HG02884 (cell line): ENCODE data around the gene BECN2.

Experiments
- ATAC-seq: cut with Tn5 transposase; IDR thresholded peaks from one replicate; pipeline ENCODE4 v1.9.1; 2021; ENCODE audit warnings: mild to moderate bottlenecking, moderate library complexity; ENCODE audit not compliant: unreplicated experiment

Gene BECN2, protein sequence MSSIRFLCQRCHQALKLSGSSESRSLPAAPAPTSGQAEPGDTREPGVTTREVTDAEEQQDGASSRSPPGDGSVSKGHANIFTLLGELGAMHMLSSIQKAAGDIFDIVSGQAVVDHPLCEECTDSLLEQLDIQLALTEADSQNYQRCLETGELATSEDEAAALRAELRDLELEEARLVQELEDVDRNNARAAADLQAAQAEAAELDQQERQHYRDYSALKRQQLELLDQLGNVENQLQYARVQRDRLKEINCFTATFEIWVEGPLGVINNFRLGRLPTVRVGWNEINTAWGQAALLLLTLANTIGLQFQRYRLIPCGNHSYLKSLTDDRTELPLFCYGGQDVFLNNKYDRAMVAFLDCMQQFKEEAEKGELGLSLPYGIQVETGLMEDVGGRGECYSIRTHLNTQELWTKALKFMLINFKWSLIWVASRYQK

DNA sequence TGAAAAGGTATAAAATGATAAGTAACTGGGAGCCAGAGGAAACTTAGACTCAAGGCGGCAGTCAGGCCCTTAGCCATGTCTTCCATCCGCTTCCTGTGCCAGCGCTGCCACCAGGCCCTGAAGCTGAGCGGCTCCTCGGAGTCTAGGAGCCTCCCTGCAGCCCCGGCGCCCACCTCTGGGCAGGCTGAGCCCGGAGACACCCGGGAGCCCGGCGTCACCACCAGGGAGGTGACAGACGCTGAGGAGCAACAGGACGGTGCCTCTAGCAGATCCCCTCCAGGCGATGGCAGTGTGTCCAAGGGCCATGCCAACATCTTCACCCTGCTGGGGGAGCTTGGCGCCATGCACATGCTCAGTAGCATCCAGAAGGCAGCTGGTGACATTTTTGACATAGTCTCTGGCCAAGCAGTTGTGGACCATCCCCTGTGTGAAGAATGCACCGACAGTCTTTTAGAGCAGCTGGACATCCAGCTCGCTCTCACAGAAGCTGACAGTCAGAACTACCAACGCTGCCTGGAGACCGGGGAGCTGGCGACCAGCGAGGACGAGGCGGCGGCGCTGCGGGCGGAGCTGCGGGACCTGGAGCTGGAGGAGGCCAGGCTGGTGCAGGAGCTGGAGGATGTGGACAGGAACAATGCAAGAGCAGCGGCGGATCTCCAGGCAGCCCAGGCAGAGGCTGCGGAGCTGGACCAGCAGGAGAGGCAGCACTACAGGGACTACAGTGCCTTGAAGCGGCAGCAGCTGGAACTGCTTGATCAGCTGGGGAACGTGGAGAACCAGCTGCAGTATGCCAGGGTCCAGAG, at the start of gene BECN2:
BECN2 (plus strand) TSS at position 76 of the 803 bp plus-strand sequence; CDS start at position 76, 0 bp downstream.
- no peak for ATAC-seq

DNA sequence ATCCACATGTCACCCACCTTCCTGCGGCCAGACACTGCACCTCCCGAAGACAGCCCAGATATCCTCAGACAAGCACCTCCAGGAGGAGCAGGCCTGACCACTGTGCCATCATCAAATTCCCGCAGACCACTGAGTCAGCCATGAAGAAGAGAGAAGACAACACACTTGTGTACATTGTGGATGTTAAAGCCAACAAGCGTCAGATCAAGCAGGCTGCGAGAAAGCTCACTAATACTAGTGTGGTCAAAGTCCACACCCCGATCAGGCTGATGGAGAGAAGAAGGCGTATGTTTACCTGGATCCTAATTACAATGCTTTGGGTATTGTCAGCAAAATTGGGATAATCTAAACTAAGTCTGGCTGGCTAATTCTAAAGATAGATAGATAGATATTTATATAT, 41.4 kb upstream of the BECN2 start:
- no peak for ATAC-seq

DNA sequence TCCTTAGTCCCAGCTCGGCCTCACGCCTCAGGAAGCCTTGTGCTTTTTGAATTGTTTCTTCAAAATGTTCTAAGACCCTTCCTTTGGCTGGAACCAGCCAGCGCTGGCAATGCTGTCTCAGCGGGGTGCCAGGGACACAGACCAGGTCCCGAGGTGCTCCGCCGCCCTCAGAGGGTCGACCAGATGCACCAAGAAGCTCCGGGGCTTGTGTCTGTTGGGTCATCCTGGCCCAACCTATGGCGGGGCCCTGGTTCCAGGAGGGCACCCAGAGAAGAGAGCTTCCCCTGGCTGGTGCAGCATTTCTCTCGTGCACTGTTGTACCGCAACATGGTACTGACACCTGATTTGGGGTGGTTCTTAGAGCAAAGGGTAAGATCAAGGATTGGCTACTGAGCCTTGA, 40.1 kb upstream of the BECN2 start:
- ATAC-seq, result no peak

DNA sequence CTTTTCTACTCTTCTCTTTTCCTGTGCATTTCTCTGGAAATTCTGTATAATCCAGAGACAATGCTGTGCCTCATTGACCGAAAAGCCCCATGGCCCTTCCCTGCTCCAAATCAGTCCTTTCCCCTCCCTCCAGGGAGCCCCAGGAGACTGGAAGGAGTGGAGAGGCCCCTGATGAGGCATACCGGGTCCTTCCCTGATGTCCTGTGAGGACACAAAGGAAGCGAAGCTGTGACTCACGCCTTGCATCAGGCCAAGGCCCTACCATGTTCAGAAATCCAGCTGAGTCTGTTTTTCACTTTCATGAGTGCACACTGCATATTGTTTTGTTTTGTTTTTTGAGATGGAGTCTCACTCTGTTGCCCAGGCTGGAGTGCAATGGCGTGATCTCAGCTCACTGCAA, 38.7 kb upstream of the BECN2 start:
- ATAC-seq, result no peak

DNA sequence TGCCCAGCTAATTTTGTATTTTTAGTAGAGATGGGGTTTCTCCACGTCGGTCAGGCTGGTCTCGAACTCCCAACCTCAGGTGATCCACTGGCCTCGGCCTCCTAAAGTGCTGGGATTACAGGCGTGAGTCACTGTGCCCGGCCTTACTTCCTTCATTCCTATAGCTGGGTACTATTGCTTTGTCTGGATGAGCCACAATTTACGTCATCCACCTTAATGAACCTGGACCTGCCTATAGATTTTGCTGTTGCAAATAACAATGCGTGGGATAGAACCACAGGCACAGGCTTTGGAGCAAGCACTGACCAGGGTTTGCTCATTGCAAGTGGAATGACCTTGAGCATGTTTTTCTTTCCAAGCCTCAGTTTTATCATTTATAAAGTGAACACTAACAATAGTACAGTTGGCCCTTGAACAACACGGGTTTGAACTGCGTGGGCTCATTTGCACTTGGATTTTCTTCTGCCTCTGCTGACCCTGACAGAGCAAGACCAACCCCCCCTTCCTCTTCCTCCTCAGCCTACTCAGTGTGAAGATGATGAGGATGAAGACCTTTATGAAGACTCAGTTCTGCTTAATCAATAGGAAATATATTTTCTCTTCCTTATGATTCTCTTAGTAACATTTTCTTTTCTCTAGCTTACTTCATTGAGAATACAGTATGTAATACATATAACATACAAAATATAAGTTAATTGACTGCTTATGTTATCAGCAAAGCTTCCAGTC, 33.3 kb upstream of the BECN2 start:
- no peak for ATAC-seq

DNA sequence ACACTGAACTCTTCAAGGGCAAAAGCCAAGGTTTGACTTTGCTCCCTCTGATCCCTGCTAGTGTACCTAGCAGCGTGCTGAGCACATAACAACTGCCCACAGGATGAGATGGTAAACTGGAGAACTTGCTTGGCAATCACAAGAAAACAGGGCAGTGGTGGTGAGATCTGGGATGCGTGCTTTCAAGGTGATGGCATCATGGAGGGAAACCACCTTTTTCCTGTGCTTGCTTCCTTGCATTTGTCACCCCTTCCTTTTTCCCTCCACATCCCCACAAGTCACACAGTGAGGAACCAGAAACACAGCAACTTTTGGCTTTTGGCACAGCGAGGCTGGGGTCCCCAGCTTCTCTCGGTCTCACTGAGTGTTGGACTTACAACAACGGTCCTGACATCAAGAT, 31.4 kb upstream of the BECN2 start:
- no peak for ATAC-seq

DNA sequence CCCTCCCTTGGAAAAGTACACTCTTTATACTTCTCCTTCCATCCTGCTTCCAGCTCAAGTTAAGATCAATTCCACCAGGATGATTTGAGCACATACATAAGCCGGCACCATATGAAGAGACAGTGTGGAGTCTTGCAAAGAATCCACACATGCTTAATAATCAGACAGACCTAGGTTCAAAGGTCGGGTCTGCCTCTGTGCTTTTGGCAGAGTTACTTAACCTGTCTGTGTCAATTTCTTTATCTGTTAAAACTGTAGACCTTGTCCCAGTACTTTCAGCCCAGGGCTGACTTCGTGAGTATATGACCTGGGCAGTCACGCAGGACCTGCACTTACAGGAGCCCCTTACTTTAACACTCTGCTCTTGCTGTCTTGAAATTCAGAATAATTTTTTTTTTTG, 30.2 kb upstream of the BECN2 start:
- no peak for ATAC-seq

DNA sequence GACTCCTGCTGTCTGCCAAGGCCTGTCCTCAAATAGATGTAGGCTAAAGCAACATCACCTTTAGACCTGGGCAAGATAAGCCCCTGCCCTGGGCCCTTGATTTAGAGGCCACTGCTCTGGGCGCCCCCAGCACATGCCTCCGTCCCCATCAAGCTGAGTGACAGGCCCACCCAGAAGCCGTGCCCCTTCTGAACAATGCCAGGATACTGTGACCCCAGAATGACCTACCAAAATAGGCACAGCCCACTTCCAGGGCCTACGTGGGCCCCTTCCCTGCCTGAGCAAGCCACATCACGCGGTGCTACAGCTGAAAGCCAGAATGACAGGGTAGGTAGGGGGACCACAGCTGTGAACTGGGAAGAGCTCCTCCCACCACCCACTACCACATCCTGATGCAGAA, 24.7 kb upstream of the BECN2 start:
- ATAC-seq, result no peak

DNA sequence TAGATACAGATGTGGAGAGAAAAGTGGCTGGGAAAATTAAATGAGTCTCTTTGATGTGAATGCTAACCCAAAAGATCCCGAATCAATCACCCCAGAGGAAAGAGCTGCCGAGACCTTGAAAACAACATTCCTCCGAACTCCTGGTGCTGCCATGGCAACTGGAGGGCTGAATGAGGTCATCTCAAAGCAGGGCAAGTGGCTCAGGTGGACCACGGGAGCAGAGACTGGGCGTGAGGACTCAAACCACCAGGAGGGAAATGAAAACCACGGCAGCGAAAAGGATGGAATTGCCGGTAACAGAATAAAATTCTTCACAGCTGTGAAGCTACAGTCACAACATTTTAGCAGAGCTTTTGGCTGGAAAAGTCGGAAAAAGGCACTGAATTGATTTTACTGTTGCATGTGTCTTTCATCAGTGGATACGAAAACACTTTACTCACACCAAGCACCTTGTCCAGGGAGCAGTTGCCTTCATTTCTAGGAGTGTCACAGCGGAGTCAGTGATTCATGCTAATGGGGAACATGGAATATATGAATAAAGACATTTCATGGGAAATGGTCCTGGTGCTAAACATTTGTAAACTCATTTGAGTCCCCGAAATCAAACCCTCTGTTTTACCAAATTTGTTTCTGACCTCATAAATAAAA, 23.2 kb upstream of the BECN2 start:
- ATAC-seq, result no peak

DNA sequence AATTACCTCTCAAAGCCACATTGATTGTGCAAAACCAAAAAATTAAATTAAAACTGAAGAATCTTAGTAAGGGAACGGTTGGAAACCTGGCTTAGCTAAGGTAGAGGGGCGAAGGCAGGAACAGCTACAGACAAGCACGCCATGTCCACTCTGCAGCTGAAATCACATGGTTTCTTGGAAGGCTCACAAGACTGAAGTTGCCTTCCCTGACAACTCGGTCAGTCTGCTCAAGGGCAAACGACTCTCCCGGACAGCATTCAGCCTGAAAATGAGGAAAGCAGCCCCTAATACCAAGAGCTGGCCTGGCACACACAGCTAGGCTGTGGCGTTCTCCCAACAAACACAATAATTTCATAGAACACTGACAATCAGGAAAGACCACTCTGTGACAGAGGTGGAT, 22.7 kb upstream of the BECN2 start:
- ATAC-seq, result no peak

DNA sequence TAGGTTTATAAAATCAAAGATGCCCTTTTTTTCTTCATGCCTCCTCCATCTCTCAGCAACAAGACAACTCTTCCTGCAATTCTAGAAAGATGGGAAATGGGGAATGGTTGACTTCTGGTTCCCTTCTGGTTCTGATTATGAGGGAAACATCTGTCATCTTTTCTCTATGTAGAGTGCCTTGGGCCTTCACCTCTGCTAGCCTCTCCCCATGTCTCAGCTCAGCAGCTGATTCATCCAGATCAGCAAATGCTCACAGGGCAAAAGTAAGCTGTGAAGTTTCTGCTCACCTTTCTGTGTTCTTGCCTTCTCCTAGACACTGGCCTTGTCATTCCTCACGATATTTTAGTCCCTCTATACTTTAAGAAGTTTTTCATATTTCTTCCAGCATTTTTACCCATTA, 17.8 kb upstream of the BECN2 start:
- ATAC-seq, result no peak

DNA sequence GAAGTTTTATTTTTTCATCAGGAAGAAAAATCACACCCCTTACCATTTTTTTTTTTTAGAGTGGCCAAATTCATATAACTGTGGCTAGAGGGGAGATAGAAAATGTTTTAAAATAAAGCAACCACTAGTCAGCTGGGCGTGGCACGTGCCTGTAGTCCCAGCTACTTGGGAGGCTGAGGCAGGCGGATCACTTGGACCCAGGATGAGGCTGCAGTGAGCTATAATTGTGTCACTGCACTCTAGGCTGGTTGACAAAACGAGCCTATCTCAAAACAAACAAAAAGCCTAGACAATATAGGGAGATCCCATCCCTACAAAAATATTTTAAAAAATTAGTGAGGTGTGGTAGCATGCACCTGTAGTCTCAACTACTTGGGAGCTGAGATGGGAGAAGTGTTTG, 14.8 kb upstream of the BECN2 start:
- no peak for ATAC-seq

DNA sequence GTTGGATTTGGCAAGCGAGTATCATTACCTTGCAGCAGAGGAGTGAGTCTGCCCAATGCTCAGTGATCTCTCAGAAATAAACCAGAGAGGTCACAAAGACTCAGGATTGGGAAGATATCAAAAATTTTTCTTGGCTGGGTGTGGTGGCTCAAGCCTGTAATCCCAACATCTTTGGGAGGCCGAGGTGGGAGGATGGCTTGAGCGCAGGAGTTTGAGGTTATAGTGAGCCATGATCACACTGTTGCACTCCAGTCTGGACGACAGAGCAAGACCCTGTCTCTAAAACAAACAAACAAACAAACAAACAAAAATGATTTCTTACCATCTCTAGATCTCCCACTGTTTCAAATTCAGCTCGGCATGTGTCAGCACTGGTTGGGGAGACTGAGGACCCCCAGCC, 13.3 kb upstream of the BECN2 start:
- ATAC-seq, result no peak

DNA sequence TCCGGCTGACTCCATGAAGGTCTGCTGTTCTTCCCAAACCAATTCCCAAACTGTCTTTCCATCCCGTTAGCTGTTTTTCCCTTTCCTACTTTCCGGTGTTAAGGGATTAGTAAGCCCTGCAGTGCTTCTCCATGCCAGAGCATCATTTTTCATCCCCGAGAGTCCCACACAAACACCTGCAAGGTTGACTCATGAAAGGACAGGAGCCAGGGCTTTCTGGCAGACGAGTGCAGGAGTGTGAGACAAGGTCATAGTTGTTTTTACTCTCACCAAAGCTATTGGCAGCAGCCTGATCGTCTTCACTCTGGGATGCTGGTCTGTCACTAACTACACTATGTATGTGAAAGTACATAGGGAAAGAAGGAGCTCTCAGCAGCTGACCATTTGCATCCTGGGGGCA, 10.2 kb upstream of the BECN2 start:
- ATAC-seq, result no peak

DNA sequence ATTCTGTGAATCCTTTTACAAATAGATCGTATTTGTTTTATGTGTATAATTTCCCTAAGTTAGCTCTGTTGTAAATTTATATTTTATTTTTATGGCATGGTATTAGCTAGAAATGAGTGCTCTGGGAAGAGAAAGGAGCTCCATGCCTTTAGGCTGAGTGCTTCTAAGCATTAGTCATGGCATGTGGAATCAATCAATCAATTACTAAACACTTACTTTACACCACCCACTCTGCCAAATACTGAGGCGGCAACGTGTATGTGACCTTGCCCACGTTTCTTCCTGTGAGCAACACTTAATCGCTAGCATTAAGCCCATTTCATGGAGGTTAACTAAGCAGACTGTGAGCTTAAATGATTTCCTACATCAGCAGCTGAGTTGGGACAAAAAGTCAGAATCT, 7.2 kb upstream of the BECN2 start:
- ATAC-seq, result no peak

DNA sequence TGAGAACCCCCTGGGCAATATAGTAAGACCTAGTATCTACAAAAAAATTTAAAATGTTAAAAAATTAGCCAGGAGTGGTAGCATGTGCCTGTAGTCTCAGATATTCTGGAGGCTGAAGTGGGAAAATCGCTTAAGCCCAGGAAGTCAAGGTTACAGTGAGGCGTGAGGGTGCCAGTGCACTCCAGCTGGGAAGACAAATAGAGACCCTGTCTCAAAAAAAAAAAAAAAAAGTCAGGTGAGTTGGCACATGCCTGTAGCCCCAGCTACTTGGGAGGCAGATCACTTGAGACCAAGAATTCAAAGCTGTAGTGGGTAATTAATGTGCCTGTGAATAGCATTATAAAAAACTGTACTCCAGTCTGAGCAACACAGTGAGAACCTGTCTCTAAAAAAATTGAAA, 4.6 kb downstream of the BECN2 start:
- ATAC-seq, result no peak

DNA sequence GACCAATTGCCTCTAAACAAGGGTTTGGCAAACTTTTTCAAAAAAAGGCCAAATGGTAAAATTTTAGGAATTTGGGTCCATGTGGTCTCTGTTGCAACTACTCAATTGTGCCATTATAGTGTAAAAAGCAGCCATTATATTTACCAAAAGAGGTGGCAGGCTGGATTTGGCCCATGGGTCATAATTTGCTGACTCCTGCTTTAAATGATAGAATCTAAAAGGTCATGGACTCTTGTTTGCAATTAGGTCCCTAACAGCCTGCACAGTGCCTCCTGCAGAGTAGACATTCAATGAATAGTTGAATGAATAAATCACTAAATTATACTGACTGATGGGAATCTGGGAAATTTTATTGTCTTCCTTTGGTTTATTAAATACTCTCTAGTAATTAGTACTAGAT, 6.2 kb downstream of the BECN2 start:
- ATAC-seq, result no peak

DNA sequence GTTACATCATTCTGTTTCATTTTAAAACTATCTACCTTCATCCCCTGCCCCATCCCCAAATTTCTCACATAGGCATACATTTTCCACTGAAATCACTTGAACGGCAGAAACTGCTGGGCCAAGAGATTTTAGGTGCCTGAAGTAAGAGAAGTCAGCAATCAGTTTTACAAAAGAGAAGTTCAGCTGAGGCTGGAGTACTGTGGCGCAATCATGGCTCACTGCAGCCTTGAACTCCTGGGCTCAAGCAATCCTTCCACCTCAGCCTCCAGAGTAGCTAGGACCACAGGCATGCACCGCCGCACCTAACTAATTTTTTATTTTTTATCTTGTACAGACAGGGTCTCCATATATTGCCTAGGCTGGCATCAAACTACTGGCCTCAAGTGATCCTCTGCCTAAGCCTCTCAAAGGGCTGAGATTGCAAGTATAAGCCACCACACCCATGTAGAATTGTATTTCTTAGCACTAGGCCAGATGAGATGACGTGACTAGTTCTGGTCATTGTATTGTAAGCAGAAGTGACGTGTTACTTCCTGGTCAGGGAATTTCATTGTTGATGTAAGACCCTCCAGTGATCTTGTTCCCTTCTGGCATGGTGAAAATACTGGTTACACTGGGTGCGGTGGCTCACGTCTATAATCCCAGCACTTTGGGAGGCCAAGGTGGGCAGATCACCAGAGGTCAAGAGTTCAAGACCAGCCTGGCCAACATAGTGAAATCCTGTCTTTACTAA, 7.1 kb downstream of the BECN2 start:
- no peak for ATAC-seq

DNA sequence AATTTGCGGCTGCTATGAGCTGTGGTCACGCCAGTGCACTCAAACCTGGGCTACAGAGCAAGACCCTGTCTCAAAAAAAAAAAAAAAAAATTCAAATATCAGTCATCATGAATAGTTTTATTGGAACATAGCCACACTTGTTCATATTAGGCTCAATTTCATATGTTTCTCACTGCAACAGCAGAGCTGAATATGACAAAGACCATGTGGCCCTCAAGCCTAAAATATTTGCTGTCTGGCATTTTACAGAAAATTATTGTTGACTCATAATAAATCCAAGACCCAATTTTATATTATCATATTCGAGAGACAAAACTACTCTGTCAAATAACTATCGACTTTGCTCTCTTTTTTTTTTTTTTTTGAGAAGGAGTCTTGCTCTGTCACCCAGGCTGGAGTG, 11.0 kb downstream of the BECN2 start:
- ATAC-seq, result no peak

DNA sequence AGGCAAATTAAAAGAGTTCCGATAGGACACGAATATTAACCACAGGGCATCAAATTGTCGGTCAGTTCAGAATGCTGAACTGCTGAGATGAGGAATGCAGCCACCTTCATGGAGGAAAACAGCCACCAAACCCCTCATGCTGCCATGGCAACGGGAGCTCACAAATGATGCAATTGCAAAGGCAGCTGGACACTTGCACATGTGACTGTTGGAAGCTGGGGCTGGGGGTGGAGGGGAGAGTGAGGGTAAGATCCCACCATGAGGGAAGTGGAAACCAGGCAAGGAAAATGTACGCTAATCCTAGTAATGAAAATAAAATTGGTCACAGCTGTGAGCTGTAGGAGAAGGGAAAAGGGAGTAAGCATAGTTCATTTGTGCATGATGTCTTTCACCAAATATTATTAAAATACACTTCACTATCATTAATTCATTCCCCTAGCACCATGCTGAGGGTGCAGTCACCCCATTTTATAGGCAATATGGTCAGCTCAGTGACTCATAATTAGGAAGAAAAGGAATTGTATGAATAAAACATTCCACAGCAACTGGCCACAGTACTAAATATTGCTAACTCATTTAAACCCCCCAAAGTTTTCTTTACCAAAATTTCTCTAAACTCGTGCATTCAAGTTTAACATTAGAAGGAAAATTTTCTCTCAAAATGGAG, 15.3 kb downstream of the BECN2 start:
- ATAC-seq, result no peak
